Renal pelvis (tissue), 4 donors: ENCODE results near the gene MCM9. TPM values are rescaled to one million over a fixed set of nuclear protein-coding genes. Genes with fewer than 3 reads are reported as not detected.

ENCODE experiments used
- DNase-seq: peaks from one replicate; pipeline ENCODE4 v3.0.0-alpha.2; 2013
- polyA plus RNA-seq, 3 donors: library from polyadenylated mRNA; unstranded; fragments of 120-200 nt; gene quantifications; one replicate each; pipeline ENCODE4 v1.2.1, GENCODE V29; 2013; ENCODE audit not compliant: insufficient read length in 3 of 3

MCM9 gene
- polyA plus RNA-seq, 3 donors: 19.3 to 27.6 (median 26.0) TPM

DNA sequence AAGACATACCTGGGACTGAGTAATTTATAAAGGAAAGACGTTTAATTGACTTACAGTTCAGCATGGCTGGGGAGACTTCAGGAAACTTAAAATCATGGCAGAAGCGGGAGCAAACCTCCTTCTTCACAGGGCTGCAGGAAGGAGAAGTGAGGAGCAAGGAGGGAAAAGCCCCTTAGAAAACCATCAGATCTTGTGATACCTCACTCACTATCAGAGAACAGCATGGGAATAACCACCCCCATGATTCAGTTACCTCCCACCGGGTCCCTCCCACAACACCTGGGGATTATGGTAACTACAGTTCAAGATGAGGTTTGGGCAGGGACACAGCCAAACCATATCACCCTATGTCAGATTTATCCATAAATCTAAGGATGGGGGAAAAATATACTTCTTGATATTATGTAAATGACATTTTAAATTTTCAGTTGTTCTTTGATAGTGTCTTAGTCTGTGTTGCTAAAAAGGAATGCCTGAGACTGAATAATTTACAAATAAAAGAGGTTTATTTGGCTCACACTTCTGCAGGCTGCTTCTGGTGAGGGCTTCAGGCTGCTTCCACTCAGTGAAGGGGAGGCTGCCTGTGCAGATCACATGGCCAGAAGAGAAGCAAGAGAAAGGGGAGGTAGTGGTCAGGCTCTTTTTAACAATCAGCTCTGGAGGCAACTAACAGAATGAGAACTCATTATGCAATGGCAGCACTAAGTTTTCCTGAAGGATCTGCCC, 1.2 kb upstream of the MCM9 start:
- no peak for DNase-seq

DNA sequence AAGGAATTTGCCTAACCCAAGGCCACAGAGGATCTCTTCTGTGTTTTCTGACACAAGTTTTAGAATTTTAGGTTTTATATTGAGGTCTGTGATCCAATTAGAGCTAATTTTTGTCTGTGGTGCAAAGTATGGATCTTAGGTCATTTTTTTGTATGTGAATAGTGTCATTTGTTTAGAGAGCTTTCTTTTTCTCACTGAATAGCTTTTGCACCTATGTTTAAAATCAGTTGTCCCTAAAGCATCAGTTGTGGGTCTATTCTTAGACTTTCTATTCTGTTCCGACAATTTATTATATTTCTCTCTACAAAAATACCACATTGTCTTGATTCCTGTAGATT, 341 bp upstream of the MCM9 start:
- no peak for DNase-seq

DNA sequence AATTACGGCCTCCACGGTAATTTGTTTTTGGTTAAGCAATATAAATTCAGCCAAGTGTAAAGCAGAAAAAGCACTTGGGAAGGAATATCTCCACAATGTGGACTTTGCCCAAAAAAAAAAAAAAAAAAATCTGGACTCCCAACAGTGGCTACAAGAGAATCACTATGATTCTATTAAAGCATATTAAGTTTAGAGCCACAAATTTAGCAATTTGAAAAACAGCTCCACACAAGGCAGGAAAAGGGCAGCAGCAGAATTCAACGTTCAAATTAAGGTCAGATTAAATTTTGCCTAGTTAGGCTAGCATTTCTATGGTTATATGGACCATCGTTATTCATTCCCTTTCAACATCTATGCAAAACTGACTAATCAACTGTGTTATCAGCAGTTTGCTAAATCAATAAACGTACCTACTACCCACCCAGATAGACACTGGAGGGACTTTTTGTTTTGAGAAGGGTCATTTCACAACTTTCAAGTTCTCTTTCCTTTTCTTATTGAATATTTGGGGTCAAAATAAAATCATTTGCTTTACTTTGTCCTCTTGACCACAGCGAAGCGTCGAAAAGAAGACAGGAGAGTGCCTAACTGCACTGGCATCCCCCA, 1.0 kb downstream of the MCM9 start:
- DNase-seq: no peak

DNA sequence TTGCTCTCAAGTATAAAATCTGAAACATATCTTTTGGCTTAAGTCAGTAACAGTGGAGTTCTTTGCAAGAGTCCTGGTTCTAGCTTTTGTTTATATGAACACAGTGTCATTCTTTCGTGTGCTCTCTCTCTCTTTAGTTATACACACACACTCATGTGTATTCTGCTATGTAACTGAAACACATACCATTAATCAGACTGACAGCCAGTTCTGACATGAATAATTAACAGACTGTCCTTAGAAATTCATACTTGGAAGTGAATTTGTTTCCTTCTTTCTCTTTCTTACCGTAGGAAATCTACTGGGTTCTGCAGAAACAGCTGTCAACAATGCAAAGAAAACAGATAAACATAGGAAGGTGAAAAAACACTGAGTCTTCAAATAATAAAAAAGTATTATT, 2.5 kb downstream of the MCM9 start:
- DNase-seq: no peak

DNA sequence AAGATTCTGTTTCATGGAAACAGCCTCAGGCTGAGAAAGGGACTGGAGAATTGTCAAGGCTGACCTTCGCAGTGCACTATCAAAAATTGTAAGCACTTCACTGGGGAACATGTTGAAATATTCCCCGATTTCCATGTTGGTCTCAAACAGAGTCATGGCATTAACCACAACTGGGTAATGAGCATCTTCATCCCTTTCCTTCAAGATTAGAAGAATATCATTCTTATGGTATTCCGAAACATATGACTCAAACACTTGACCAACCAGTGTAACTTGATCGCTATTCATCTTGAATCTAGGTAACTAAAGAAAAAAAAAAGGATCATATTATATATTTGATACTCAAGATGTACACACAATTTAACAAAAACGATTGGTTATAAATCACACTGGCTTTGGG, 3.5 kb downstream of the MCM9 start:
- no peak for DNase-seq

DNA sequence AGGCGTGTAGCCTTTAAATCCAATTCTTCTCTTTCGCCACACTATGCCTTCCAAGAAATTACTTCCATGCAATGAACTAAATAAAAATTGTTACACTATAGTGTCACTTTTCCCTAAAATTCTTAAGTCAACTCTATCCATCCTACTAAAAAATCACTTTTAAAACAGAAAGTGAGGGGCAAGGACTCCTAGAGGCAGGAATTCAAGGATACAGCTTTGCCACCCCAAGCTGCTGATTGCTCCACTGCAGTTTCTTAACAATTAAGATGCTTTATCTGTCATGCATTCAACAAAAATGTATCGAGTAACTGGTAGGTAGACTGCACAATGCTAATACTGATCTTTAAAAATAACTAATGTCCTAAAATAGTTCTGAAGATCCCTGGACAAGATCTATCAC, 4.3 kb downstream of the MCM9 start:
- no peak for DNase-seq

DNA sequence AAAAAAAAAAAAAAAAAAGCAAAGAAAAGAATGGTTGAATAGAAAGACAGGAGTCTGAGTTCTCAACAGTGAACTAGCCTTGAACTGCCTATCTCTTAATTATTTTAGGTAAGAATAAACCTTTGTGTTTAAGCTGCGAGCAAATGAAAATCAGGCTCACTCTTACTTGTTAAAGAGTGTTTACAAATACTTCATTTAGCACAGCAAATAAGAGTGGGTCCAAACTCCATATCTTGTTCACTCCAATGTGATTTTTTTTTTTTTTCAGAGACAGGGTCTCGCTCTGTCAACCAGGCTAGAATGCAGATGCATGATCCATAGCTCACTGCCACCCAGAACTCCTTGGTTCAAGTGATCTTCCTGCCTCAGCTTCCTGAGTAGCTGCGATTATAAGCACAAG, 11.9 kb downstream of the MCM9 start:
- no peak for DNase-seq

DNA sequence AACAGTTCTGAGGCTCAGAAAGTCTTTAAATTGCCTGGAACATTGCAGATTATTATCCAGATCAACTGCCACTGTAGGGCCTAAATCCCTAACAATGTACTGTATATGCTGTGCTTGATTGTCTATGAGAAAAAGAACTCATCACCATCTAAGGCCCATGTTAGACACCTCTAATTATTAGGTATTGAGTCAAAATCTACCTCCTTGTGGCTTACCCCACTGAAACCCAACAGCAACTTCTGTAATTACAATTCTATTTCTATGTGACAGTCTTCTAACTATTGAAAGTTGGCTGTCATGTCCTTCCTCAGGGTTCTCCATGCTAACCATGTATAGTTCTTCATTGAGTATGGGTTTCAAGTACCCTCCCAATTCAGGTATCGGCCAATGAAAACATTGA, 13.9 kb downstream of the MCM9 start:
- no peak for DNase-seq

DNA sequence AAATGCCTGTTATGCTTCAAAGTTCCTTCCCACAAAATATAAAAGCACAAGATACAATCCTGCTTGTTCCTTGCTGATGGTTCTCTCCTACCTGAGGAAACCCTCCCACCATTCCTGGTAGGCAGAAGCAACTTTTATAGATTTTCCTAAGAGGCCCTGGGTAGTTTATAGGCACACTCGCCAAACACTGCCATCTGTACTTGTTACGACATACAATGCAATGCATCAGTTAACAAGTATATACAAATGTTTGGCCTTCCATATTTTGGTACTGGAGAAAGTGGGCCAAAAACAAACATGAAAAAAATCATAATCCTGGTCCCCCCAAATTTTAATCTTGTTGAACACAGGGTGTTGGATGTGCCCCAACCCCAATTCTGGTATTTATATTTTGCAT, 16.6 kb downstream of the MCM9 start:
- DNase-seq: no peak

DNA sequence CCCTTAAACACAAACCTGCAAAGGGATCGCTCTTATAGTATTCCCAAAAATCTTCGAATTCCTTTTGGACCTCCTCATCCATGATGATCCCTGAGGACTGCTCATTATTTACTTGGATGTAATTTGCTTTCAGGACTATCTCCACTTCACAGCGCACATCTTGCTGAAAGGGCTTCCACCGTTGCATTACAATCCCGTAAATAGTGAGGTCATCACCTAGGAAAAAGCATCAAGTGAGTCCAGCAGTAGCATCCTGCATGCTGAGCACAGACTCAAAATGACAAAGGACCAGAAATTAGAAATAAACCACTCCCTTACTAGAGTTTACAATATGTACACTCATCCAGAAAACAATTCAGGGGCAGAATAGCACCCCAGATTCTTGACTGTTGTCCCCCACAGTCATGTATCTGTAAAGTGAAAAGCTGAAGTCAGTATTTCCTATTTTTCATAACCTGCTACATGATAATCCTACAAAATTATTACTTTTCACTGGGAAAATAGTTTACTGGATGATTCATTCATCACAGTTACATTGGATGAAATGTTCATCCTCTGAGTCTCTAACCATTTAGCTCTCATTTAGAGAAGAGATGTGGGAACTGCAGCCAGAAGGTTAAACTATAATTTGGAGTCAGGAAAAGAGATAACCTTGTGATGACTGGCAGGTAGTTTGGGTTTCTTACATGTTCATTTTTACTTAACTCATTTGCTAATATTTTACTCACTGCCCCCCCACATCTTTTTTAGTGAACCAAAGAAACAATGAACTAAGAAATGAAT, 17.2 kb downstream of the MCM9 start:
- no peak for DNase-seq

DNA sequence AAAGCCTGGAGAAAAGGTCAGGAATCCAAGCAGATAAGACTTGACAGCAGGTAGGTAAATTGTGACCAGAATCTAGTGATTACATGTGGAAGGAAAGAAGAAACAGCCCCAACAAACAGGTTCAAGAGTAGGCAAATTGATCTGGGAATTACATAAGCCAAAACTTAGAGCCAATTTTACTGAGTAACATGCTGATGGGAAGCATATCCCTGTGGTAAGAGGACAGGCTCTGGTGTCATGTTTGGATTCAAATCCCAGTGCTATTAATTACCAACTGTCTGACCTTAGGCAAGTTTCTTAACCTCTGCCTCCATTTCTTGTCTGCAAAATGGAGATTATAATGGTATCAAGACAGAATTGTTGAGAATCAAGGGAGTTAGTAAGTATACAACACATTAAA, 20.4 kb downstream of the MCM9 start:
- no peak for DNase-seq

DNA sequence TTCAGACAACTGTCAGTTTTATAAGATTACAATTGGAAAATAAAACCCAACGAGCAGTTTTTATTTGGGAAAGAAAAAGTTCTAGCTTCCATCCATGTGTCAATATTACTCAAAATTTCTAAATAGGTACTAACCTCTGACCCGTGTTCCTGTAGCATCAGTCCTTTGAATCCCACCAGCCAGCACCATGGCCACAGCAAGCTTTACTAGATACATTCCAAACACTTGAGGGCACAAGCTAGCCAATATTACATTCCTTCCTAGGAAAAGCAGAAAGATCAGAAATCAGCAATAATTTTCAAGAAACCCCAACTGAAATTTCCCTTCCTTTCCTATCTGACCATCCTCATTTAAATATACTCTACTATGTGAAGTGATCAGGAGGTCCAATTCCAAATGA, 21.8 kb downstream of the MCM9 start:
- DNase-seq: no peak

DNA sequence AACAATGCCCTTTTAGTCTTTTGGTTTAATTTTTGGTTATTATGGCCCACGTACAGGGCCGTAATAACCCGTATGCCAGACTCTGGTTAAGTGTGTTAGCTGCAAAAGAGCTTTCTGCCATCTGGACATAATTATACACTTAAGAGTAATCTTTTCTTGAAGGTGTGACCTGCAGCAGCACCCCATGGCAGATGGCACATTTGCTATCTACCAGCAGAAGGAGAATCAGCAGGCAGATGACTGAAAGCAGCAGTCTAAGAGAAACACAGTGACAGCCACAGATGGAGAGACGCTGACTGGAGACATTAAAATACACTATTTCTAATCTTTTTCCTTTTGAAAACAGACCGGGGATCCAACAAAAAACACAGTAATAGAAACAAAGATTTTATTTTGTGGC, 22.3 kb downstream of the MCM9 start:
- DNase-seq: no peak

DNA sequence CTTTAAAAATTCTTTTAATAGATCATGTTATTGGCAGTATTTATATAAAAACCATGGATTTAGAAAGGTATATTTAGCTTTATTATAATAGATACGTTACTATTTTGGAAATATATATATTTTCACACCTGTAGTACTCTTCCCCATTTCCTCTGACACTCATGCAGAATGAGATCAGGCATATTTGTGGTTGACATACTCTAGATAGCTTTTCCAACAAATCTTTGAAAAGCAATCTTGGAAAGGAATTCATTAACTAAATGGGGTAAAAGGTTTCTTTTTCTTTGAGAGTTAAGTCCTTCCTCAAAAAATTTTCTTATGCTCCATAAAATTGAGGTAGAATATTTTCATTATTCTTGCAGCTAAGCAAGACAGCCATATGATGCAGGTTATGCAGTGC, 26.5 kb downstream of the MCM9 start:
- DNase-seq: no peak

DNA sequence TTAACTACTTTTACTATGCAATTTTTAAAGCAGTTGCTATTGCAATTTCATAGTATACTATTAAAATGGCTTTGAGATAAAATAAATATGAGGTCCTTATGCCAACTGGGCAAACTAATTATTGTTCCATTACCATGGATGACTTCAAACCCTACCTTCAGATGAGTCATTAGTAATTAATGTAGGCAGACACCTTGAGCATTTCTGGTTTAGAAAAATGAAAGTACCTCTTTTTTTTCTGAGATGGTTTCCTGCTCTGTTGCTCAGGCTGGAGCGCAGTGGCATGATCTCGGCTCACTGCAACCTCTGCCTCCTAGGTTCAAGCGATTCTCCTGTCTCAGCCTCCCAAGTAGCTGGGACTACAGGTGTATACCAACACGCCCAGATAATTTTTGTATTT, 29.1 kb downstream of the MCM9 start:
- no peak for DNase-seq

DNA sequence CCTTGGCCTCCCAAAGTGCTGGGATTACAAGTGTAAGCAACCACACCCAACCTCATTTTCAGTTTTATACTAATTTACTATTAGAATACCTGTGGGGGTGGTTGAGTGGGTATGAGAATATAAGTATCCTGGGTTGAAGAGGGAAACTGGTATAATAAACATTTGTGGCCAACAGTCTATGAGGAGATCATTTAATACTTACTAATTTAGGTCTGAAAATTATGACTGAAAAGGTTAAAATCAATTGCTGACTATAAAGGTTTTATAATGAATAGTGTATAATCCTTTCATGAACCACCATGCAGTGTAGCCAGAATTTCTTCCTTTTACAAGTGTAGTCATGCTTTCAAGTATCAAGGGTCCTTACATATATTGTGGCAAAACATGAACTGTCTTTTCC, 29.9 kb downstream of the MCM9 start:
- no peak for DNase-seq

DNA sequence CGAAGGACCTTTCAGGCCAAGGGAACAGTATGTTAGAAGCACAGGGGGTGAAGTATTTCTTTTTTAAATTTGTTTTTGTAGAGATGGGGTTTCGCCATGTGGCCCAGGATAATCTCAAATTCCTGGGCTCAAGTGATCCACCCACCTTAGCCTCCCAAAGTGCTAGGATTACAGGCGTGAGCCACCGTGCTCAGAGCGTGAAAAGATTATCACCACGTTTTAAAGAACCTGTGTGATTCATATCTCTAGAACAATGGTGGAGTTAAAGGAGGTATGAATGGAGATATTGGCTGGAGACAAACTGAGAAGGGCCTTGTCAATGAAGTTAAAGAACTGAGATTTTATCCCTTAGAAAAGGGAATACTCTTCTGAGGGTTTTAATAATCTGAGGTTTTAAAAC, 31.3 kb downstream of the MCM9 start:
- DNase-seq: no peak

DNA sequence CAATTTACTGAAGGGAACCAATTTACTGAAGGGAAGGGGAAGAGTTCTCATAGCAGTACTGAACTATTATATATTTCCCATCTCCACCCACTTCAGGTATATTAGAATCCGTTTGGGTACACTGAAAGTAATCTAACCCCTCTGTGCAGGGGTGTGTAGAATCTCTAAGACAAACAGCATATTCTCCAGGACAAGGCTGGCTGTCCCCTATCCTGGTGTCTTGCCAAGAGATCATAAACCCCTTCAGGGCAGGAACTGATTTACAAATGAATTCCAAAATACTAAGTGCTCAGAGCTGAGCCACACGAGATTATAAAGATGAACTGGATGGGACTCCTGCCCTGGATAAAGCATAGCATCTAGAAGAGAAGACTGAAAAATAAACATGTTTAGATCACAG, 31.8 kb downstream of the MCM9 start:
- DNase-seq: no peak

DNA sequence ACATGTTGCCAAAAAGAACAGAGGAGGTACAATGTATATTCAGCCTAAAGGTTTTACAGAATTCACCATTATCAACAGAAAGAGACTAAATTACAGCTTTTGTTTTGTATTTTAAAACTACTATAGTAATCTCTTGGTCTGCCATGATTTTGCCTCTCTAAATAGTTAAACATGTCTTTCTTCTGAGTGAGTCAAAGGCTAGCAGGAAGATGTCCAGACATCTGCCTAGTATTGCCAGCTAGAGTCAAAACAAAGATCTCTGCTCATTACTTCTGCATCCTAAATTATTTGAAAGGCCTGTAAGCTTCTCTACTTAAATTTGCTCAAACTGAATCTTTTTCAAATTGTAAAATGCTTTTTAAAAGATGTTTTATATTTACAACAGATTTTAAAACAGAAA, 32.2 kb downstream of the MCM9 start:
- no peak for DNase-seq

DNA sequence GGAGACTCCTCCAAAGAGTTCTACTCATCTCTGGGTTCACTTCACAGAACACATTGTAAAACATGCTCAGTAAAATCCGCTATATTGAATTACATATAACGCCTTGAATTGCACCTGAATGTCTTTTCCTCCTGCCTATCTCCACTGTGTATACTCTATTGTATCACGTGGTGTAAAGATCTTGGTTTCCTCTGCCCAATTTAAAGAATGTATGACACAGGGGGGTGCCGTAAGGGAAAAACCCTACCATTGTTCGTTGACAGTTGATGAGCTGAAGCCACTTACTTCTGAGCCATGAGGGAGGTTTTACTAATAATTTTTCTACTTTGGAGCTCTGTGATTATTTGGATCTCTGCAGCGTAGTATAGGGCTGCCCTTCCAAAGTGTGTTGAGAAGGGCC, 35.0 kb downstream of the MCM9 start:
- DNase-seq: no peak

DNA sequence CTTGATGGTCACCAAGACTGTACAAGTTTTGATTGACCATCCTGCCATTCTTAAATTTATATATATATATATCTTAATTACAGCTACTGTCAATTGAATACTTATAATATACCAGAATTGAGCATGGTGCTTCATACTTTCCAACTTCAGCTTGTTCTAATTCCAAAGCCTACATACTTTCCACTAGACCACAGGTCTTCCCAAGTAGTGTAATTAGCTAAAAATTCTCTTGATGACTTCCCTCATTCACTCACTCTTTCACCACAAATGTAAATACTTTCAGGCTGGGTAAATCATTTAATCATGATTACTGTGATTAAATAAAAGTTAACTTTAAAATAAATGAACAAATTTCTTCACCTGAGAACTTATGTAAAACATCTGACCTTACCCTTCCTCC, 37.6 kb downstream of the MCM9 start:
- DNase-seq: no peak

DNA sequence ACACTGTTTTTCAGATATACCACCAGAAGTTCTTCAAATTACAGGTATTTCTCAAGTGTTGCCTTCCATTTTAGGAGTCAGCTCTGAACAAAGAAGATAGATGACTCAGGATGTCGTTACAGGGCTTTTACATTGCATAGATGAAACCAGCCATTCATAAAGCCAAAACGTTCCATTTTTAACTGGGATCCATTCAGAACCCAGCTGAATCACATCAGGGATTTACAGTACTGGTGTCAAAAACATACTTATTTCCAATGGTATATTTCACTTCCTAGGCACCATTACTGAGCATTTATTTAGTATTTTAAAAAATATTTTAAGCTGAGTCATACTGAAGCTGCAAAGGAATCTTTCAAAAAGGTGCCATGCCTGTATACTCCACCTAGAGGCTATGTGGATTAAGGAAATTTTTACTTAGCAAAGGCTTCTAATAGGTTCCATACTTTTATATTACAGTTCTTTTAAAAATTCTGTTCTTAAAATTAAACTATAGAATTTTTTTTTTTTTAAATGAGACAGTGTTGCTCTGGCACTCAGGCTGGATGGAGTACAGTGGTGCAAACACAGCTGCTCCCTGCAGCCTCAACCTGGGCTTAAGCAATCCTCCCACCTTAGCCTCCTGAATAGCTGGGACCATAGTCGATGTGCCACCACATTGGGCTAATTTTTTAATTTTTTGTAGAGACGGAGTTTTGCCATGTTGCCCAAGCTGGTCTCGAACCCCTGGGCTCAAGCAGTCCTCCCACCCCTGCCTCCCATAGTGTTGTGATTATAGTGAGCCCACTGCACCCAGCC, 38.4 kb downstream of the MCM9 start:
- no peak for DNase-seq

DNA sequence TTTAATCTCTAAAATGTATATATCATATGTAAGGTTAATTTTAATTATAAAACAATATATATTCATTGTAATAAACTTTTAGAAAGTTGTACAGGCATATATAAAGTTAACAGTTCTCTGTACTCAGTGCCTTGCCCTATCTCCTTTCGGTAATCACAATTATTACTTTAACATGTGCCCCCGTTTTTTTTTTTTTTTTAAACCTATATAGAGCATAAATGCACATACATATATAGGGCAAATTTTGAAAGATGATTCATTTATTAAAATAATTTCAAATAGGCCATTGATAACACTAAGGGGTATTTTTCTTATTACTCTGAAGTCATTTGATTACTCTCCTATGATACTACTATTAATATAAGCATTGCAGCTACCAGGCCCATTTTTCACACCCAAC, 39.1 kb downstream of the MCM9 start:
- no peak for DNase-seq
